Stimulated activated effector memory CD8-positive, alpha-beta T cell treated with anti-CD3 and anti-CD28 coated beads, Interleukin-12 subunit alpha, Interleukin-12 subunit beta, amount 100 ng/mL, for 72 hours (primary cell): Measurements from ENCODE around the gene ARRDC2.
"Not testable (repeated sequence)": the region's sequence is repeated elsewhere in the genome, so short reads cannot be mapped to it uniquely, and the experiment has no call there.

ENCODE experiments used
- ATAC-seq: fragments of 150-1000 bp; cut with Tn5 transposase; 2 replicates; pipeline ENCODE4 v1.10.0; 2021
- DNase-seq, 2 donors: peaks; one replicate each; pipeline ENCODE4 v3.0.0; 2021 to 2022; ENCODE audit warnings: low spot score in 2 of 2
- H3K27ac Mint-ChIP-seq: one replicate; pipeline ENCODE4 v1.8.0; 2022; ENCODE audit warnings: mild to moderate bottlenecking, mixed read lengths
- H3K36me3 Mint-ChIP-seq: one replicate; pipeline ENCODE4 v1.8.0; 2022; ENCODE audit warnings: mild to moderate bottlenecking, mixed read lengths
- H3K4me1 Mint-ChIP-seq: one replicate; pipeline ENCODE4 v1.8.0; 2022; ENCODE audit warnings: mixed read lengths
- H3K4me3 Mint-ChIP-seq: one replicate; pipeline ENCODE4 v1.8.0; 2022; ENCODE audit warnings: mild to moderate bottlenecking, mixed read lengths
- H3K9me3 Mint-ChIP-seq: one replicate; pipeline ENCODE4 v1.8.0; 2022; ENCODE audit warnings: mixed read lengths

Gene ARRDC2

GRCh38 chr19:17981611-17982010, 26.4 kb upstream of the ARRDC2 start:
- no peak overlapping the region for H3K27ac Mint-ChIP-seq
- H3K4me3 Mint-ChIP-seq, result no peak overlapping the region
- H3K36me3 Mint-ChIP-seq, result no peaks in the 10 kb centered on the region
- H3K9me3 Mint-ChIP-seq, result no peaks in the 10 kb centered on the region
- no peak for DNase-seq
- peaks cover 6% of the 10 kb centered on the region for H3K4me1 Mint-ChIP-seq
- ATAC-seq, result no peak

GRCh38 chr19:17982430-17982829, 25.5 kb upstream of the ARRDC2 start:
- H3K36me3 Mint-ChIP-seq, result no peaks in the 10 kb centered on the region

GRCh38 chr19:17985037-17985818, 22.7 kb upstream of the ARRDC2 start:
- no peak for DNase-seq
- peaks cover 6% of the 10 kb centered on the region for H3K4me1 Mint-ChIP-seq
- no peak overlapping the region for H3K4me3 Mint-ChIP-seq
- ATAC-seq, result peak; percentile 13
- peak overlapping the region; percentile 62 for H3K27ac Mint-ChIP-seq
- H3K36me3 Mint-ChIP-seq, result no peaks in the 10 kb centered on the region
- H3K9me3 Mint-ChIP-seq, result no peaks in the 10 kb centered on the region

More at GRCh38 chr19:17982430-17982829, 25.5 kb upstream of the ARRDC2 start:
- H3K4me1 Mint-ChIP-seq, result peaks cover 6% of the 10 kb centered on the region
- H3K27ac Mint-ChIP-seq, result no peak overlapping the region
- H3K9me3 Mint-ChIP-seq, result no peaks in the 10 kb centered on the region
- no peak for ATAC-seq
- DNase-seq, result no peak
- no peak overlapping the region for H3K4me3 Mint-ChIP-seq

- H3K4me1 Mint-ChIP-seq, H3K27ac Mint-ChIP-seq, DNase-seq, H3K36me3 Mint-ChIP-seq, H3K9me3 Mint-ChIP-seq, ATAC-seq, H3K4me3 Mint-ChIP-seq: not testable (repeated sequence)
Measured at GRCh38 chr19:17986569-17986968, 21.4 kb upstream of the ARRDC2 start.

GRCh38 chr19:17988161-17988560, 19.8 kb upstream of the ARRDC2 start:
- Mint-ChIP-seq H3K36me3 (no peaks in the 10 kb centered on the region), H3K4me1 (peaks cover 6% of the 10 kb centered on the region), H3K9me3 (no peaks in the 10 kb centered on the region), H3K27ac (no peak overlapping the region), H3K4me3 (no peak overlapping the region)
- ATAC-seq (no peak), DNase-seq (no peak)

- no peaks in the 10 kb centered on the region for H3K36me3 Mint-ChIP-seq
Measured at GRCh38 chr19:17989425-17990094, 18.4 kb upstream of the ARRDC2 start.

GRCh38 chr19:17993076-17993813, 14.7 kb upstream of the ARRDC2 start:
- Mint-ChIP-seq H3K4me1 (peaks cover 7% of the 10 kb centered on the region), H3K4me3 (no peak overlapping the region), H3K36me3 (peaks cover 5% of the 10 kb centered on the region), H3K9me3 (no peaks in the 10 kb centered on the region), H3K27ac (no peak overlapping the region)
- ATAC-seq (no peak), DNase-seq (no peak)

More at GRCh38 chr19:17989425-17990094, 18.4 kb upstream of the ARRDC2 start:
- ATAC-seq (no peak), DNase-seq (no peak)
- no peaks in the 10 kb centered on the region for H3K9me3 Mint-ChIP-seq
- H3K27ac Mint-ChIP-seq, result no peak overlapping the region
- H3K4me1 Mint-ChIP-seq, result peaks cover 6% of the 10 kb centered on the region
- H3K4me3 Mint-ChIP-seq, result no peak overlapping the region

GRCh38 chr19:17996826-17997316, 11.1 kb upstream of the ARRDC2 start:
- ATAC-seq (peak; percentile 64), DNase-seq (peak; percentile 96 to 97)
- H3K9me3 Mint-ChIP-seq, result no peaks in the 10 kb centered on the region
- H3K36me3 Mint-ChIP-seq, result peaks cover 18% of the 10 kb centered on the region
- H3K27ac Mint-ChIP-seq, result peak overlapping the region; percentile 26
- no peak overlapping the region for H3K4me3 Mint-ChIP-seq
- H3K4me1 Mint-ChIP-seq, result peaks cover 16% of the 10 kb centered on the region

- H3K4me3 Mint-ChIP-seq, result no peak overlapping the region
- no peak for DNase-seq
- no peak for ATAC-seq
- peak overlapping the region; percentile 92 for H3K27ac Mint-ChIP-seq
- H3K36me3 Mint-ChIP-seq, result peaks cover 31% of the 10 kb centered on the region
- H3K9me3 Mint-ChIP-seq, result no peaks in the 10 kb centered on the region
- peaks cover 16% of the 10 kb centered on the region for H3K4me1 Mint-ChIP-seq
Measured at GRCh38 chr19:17997969-17998826, 9.8 kb upstream of the ARRDC2 start.

GRCh38 chr19:17998827-17999150, 9.2 kb upstream of the ARRDC2 start:
- H3K9me3 Mint-ChIP-seq, result no peaks in the 10 kb centered on the region
- DNase-seq, result no peak
- peaks cover 37% of the 10 kb centered on the region for H3K36me3 Mint-ChIP-seq
- H3K27ac Mint-ChIP-seq, result peak overlapping the region; percentile 92
- peak overlapping the region; percentile 70 for H3K4me3 Mint-ChIP-seq
- ATAC-seq, result no peak
- peaks cover 16% of the 10 kb centered on the region for H3K4me1 Mint-ChIP-seq

GRCh38 chr19:17999684-18000479, 8.1 kb upstream of the ARRDC2 start:
- Mint-ChIP-seq H3K27ac (peak overlapping the region; percentile 92), H3K4me1 (peaks cover 16% of the 10 kb centered on the region), H3K36me3 (peaks cover 48% of the 10 kb centered on the region), H3K9me3 (no peaks in the 10 kb centered on the region), H3K4me3 (peak overlapping the region; percentile 70)
- ATAC-seq, result no peak
- no peak for DNase-seq

GRCh38 chr19:18000480-18000914, 7.5 kb upstream of the ARRDC2 start:
- no peaks in the 10 kb centered on the region for H3K9me3 Mint-ChIP-seq
- peaks cover 51% of the 10 kb centered on the region for H3K36me3 Mint-ChIP-seq
- ATAC-seq, result no peak
- H3K4me1 Mint-ChIP-seq, result peaks cover 16% of the 10 kb centered on the region
- peak overlapping the region; percentile 70 for H3K4me3 Mint-ChIP-seq
- DNase-seq, result no peak
- peak overlapping the region; percentile 92 for H3K27ac Mint-ChIP-seq

- peaks cover 54% of the 10 kb centered on the region for H3K36me3 Mint-ChIP-seq
- peak overlapping the region; percentile 92 for H3K27ac Mint-ChIP-seq
Measured at GRCh38 chr19:18000915-18001776, 6.8 kb upstream of the ARRDC2 start.

More at GRCh38 chr19:18000915-18001776, 6.8 kb upstream of the ARRDC2 start:
- peak; percentile 86 to 93 for DNase-seq
- peaks cover 16% of the 10 kb centered on the region for H3K4me1 Mint-ChIP-seq
- H3K4me3 Mint-ChIP-seq, result peak overlapping the region; percentile 70
- no peaks in the 10 kb centered on the region for H3K9me3 Mint-ChIP-seq
- ATAC-seq, result peak; percentile 92
